PFSK-1 (cell line): ENCODE results near the gene USP53.

ENCODE experiments used
- FOXP2 ChIP-seq: optimal IDR thresholded peaks from 2 replicates; pipeline ENCODE3; 2011; ENCODE audit warnings: borderline replicate concordance, control low read depth, inconsistent platforms; ENCODE audit not compliant: insufficient read depth; ENCODE audit errors: extremely low read length, extremely low read depth
- POLR2AphosphoS5 ChIP-seq: IDR thresholded peaks from 2 replicates; pipeline ENCODE4 v1.6.1; 2012; ENCODE audit warnings: low read depth, mild to moderate bottlenecking, control low read depth, low read length, moderate library complexity
- REST ChIP-seq, 2 experiments: IDR thresholded peaks; 2 replicates each; pipeline versions ENCODE4 v1.6.1 to v1.8.0; 2011 to 2012; ENCODE audit warnings: low read depth in 2 of 2, low read length in 2 of 2, control low read depth in 1 of 2, inconsistent platforms in 1 of 2, mild to moderate bottlenecking in 1 of 2, moderate library complexity in 1 of 2; ENCODE audit not compliant: insufficient read depth in 1 of 2
- SIN3A ChIP-seq: IDR thresholded peaks from 2 replicates; pipeline ENCODE4 v1.6.1; 2012; ENCODE audit warnings: mild to moderate bottlenecking, low read length, moderate library complexity, borderline replicate concordance; ENCODE audit not compliant: insufficient read depth
- TAF1 ChIP-seq: IDR thresholded peaks from 2 replicates; pipeline ENCODE4 v1.6.1; 2012; ENCODE audit warnings: low read length, control low read depth, borderline replicate concordance; ENCODE audit not compliant: insufficient read depth

- TF ChIP-seq REST (IDR thresholded peaks at IDR 0.05; ENCODE audit: insufficient read depth in 1 of 2, low read depth in 2 of 2, low read length in 2 of 2) (no peak), TAF1 (no peak), POLR2AphosphoS5 (no peak; the same call in 1 of the 2 replicates), SIN3A (no peak), FOXP2 (no peak)
Observed at GRCh38 chr4:119244344-119244743, 31.8 kb downstream of the USP53 start.
